DMS 273 (cell line): Measurements from ENCODE around the gene PHF2.

Experiments used
- DNase-seq: peaks from one replicate; lab custom pipeline; 2025; ENCODE audit not compliant: unreplicated experiment; lab: John Stamatoyannopoulos, UW

The PHF2 gene

GRCh38 chr9:93622691-93623090, 46.3 kb downstream of the PHF2 start:
- DNase-seq = no peak

GRCh38 chr9:93623753-93624152, 47.4 kb downstream of the PHF2 start:
- no peak for DNase-seq

- DNase-seq = no peak
These were observed 48.0 kb downstream of the PHF2 start for GRCh38 chr9:93624431-93624834.

- no peak for DNase-seq
These were observed 48.6 kb downstream of the PHF2 start for GRCh38 chr9:93624977-93625376.

GRCh38 chr9:93629920-93630319, 53.5 kb downstream of the PHF2 start:
- no peak for DNase-seq

- no peak for DNase-seq
These were observed 54.5 kb downstream of the PHF2 start for GRCh38 chr9:93630806-93631411.

- no peak for DNase-seq
These were observed 57.3 kb downstream of the PHF2 start for GRCh38 chr9:93633492-93634221.

GRCh38 chr9:93634311-93635185, 58.2 kb downstream of the PHF2 start:
- DNase-seq = no peak

GRCh38 chr9:93635186-93636107, 59.1 kb downstream of the PHF2 start:
- DNase-seq = no peak

- no peak for DNase-seq
These were observed 59.8 kb downstream of the PHF2 start for GRCh38 chr9:93636172-93636661.

GRCh38 chr9:93636667-93637066, 60.3 kb downstream of the PHF2 start:
- DNase-seq = no peak

GRCh38 chr9:93637886-93638285, 61.5 kb downstream of the PHF2 start:
- DNase-seq = no peak

GRCh38 chr9:93640027-93640426, 63.6 kb downstream of the PHF2 start:
- no peak for DNase-seq

- DNase-seq = no peak
These were observed 66.6 kb downstream of the PHF2 start for GRCh38 chr9:93642961-93643360.

- no peak for DNase-seq
These were observed 68.2 kb downstream of the PHF2 start for GRCh38 chr9:93644397-93645088.

- no peak for DNase-seq
These were observed 68.9 kb downstream of the PHF2 start for GRCh38 chr9:93645149-93645889.

- no peak for DNase-seq
These were observed 69.7 kb downstream of the PHF2 start for GRCh38 chr9:93645921-93646639.

- DNase-seq = no peak
These were observed 70.3 kb downstream of the PHF2 start for GRCh38 chr9:93646640-93647178.
